ENCODE results near the gene SLC34A3.

DNA sequence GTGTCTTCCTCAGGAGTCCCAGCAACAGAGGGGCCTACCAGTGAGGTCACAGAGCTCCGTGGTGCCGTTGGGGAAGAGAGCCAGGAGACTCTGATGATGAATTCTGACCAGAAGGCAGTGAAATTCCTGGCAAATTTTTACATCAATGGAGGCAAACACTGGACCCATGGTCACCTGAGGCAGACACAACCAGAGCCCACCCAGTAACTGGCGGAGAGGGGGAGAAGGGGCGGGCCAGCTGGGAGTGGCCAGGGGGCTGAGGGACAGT lies 20.4 kb downstream of the SLC34A3 start, which contains the start of gene STPG3:
- TF ChIP-seq, protein P1, sequence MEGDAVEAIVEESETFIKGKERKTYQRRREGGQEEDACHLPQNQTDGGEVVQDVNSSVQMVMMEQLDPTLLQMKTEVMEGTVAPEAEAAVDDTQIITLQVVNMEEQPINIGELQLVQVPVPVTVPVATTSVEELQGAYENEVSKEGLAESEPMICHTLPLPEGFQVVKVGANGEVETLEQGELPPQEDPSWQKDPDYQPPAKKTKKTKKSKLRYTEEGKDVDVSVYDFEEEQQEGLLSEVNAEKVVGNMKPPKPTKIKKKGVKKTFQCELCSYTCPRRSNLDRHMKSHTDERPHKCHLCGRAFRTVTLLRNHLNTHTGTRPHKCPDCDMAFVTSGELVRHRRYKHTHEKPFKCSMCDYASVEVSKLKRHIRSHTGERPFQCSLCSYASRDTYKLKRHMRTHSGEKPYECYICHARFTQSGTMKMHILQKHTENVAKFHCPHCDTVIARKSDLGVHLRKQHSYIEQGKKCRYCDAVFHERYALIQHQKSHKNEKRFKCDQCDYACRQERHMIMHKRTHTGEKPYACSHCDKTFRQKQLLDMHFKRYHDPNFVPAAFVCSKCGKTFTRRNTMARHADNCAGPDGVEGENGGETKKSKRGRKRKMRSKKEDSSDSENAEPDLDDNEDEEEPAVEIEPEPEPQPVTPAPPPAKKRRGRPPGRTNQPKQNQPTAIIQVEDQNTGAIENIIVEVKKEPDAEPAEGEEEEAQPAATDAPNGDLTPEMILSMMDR (IDR thresholded peaks at IDR 0.05) = no peak
- TF ChIP-seq POLR2A (IDR thresholded peaks at IDR 0.05) = no peak

All from esophagus squamous epithelium (tissue), 4 donors.